OCI-LY7 (cell line): ENCODE measurements around the gene CAPZB. TPM values are rescaled to one million over a fixed set of nuclear protein-coding genes. Genes with fewer than 3 reads are reported as not detected.

ENCODE experiments used
- BruUV-seq: library from RNA; stranded (reverse); fragments of 400-500 nt; replicated peaks from 2 replicates; lab custom pipeline; 2021; lab: Mats Ljungman, UMichigan
- CTCF ChIA-PET: fragments of 300-600 bp; sonication (Branson Sonifier 250); formaldehyde crosslinking; loops from one replicate; lab custom pipeline; 2022; ENCODE audit warnings: antibody characterized with exemption; ENCODE audit not compliant: unreplicated experiment; lab: Charles Lee
- POLR2A ChIA-PET: fragments of 300-600 bp; sonication (Branson Sonifier 250); formaldehyde crosslinking; loops from one replicate; lab custom pipeline; 2022; ENCODE audit warnings: antibody characterized with exemption; lab: Charles Lee
- DNase-seq: peaks from one replicate; pipeline ENCODE4 v3.0.0-alpha.2; 2015; ENCODE audit warnings: low spot score
- H2AFZ ChIP-seq: fragments of 200-600 bp; sonication (generic), shearing (Covaris generic); 2 replicates; pipeline ENCODE4 v1.6.1; 2014; ENCODE audit warnings: mild to moderate bottlenecking, antibody characterized with exemption, low read length, moderate library complexity
- H3K27ac ChIP-seq: fragments of 200-600 bp; sonication (generic); 2 replicates; pipeline ENCODE4 v1.5.1; 2014; ENCODE audit warnings: mixed run types, low read depth, mild to moderate bottlenecking, moderate library complexity, low read length, inconsistent platforms; ENCODE audit not compliant: poor library complexity, severe bottlenecking
- H3K36me3 ChIP-seq: fragments of 200-600 bp; sonication (generic); 2 replicates; pipeline ENCODE4 v1.6.1; 2014; ENCODE audit warnings: mild to moderate bottlenecking, antibody characterized with exemption, low read length, moderate library complexity, mixed read lengths; ENCODE audit not compliant: insufficient read depth
- H3K4me1 ChIP-seq: fragments of 200-600 bp; sonication (generic); 2 replicates; pipeline ENCODE4 v1.5.1; 2014; ENCODE audit warnings: mild to moderate bottlenecking, low read length; ENCODE audit not compliant: insufficient read depth, poor library complexity, severe bottlenecking
- H3K4me2 ChIP-seq: fragments of 200-600 bp; sonication (generic); 2 replicates; pipeline ENCODE4 v1.6.1; 2014; ENCODE audit warnings: mild to moderate bottlenecking, low read length
- H3K4me3 ChIP-seq: fragments of 200-600 bp; sonication (generic); 2 replicates; pipeline ENCODE4 v1.5.1; 2014; ENCODE audit warnings: mild to moderate bottlenecking, low read depth, low read length; ENCODE audit not compliant: poor library complexity, severe bottlenecking
- H3K79me2 ChIP-seq: fragments of 200-600 bp; sonication (generic); 2 replicates; pipeline ENCODE4 v1.6.1; 2016; ENCODE audit warnings: low read depth, mild to moderate bottlenecking, low read length, moderate library complexity, mixed read lengths; ENCODE audit not compliant: insufficient read depth
- H3K9me2 ChIP-seq: fragments of 200-600 bp; sonication (generic); 2 replicates; pipeline ENCODE4 v1.6.1; 2016; ENCODE audit warnings: mild to moderate bottlenecking, low read length, mixed read lengths; ENCODE audit not compliant: insufficient read depth
- H3K9me3 ChIP-seq: fragments of 200-600 bp; sonication (generic); 2 replicates; pipeline ENCODE4 v1.6.1; 2014; ENCODE audit warnings: mild to moderate bottlenecking, mixed run types, low read length, mixed read lengths
- H4K20me1 ChIP-seq: fragments of 200-600 bp; sonication (generic); 2 replicates; pipeline ENCODE4 v1.6.1; 2014; ENCODE audit warnings: mild to moderate bottlenecking, antibody characterized with exemption, low read length, moderate library complexity, mixed read lengths; ENCODE audit not compliant: insufficient read depth
- CTCF ChIP-seq: fragments of 200-600 bp; sonication (generic); conservative IDR thresholded peaks from 2 replicates; pipeline ENCODE4 v1.5.1; 2014; ENCODE audit warnings: mild to moderate bottlenecking, antibody characterized with exemption, low read length, moderate library complexity, mixed read lengths
- EZH2phosphoT487 ChIP-seq: fragments of 200-600 bp; sonication (generic); IDR thresholded peaks from 2 replicates; pipeline ENCODE4 v1.6.1; 2018; ENCODE audit warnings: low read depth, borderline replicate concordance, mild to moderate bottlenecking, mixed run types, antibody characterized with exemption, low read length, moderate library complexity, mixed read lengths
- intact Hi-C: fragments of 100-400 bp; cut with micrococcal nuclease; formaldehyde crosslinking; loops from one replicate; pipeline ENCODE4 v1.10.0; 2022; ENCODE audit not compliant: unreplicated experiment
- total RNA-seq, 2 experiments: library from RNA; depleted of rRNA in 1 of 2; stranded (reverse); fragments of >200 nt in 1 of 2; shearing (Covaris generic) in 1 of 2; gene quantifications; 2 replicates each; pipeline ENCODE4 v1.2.3, GENCODE V29; 2014 to 2022

CAPZB gene
- total RNA-seq, 2 experiments from 2014 or later, result 61.3 to 187 TPM

- no TSS peak for BruUV-seq
- ChIA-PET POLR2A (no interaction called here), CTCF (no interaction called here)
- H3K79me2 ChIP-seq, result peaks cover 31% of the 10 kb centered on the region
- peaks cover 32% of the 10 kb centered on the region for H4K20me1 ChIP-seq
- H3K9me2 ChIP-seq, result no peaks in the 10 kb centered on the region
- H3K4me3 ChIP-seq, result no peak overlapping the region
- TF ChIP-seq EZH2phosphoT487 (no peak), CTCF (no peak)
- H3K9me3 ChIP-seq, result no peaks in the 10 kb centered on the region
- peaks cover 29% of the 10 kb centered on the region for H3K4me1 ChIP-seq
- peaks cover 17% of the 10 kb centered on the region for H3K36me3 ChIP-seq
- no peak overlapping the region for H3K4me2 ChIP-seq
- intact Hi-C loops, result no loop called here
- no peak overlapping the region for H2AFZ ChIP-seq
- no peak overlapping the region for H3K27ac ChIP-seq
- DNase-seq, result no peak
Observed at GRCh38 chr1:19464696-19465095, 20.6 kb downstream of the CAPZB start.

GRCh38 chr1:19463504-19463803 lies 21.9 kb downstream of the CAPZB start:
- no peak for DNase-seq
- intact Hi-C loops, result loop anchor here (1.0 kb wide), 1 partner anchor 20 kb away; no protein-coding TSS in a partner anchor
- POLR2A ChIA-PET, result no interaction called here
- H3K79me2 ChIP-seq, result peaks cover 32% of the 10 kb centered on the region
- CTCF ChIA-PET, result no interaction called here
- no TSS peak for BruUV-seq
- TF ChIP-seq EZH2phosphoT487, result no peak
- TF ChIP-seq CTCF, result no peak
- no peaks in the 10 kb centered on the region for H3K9me2 ChIP-seq
- no peak overlapping the region for H3K27ac ChIP-seq
- peak overlapping the region; percentile 34 for H3K4me2 ChIP-seq
- peaks cover 32% of the 10 kb centered on the region for H4K20me1 ChIP-seq
- no peak overlapping the region for H3K4me3 ChIP-seq
- H3K36me3 ChIP-seq, result peaks cover 16% of the 10 kb centered on the region
- no peaks in the 10 kb centered on the region for H3K9me3 ChIP-seq
- no peak overlapping the region for H2AFZ ChIP-seq
- peaks cover 16% of the 10 kb centered on the region for H3K4me1 ChIP-seq

DNA sequence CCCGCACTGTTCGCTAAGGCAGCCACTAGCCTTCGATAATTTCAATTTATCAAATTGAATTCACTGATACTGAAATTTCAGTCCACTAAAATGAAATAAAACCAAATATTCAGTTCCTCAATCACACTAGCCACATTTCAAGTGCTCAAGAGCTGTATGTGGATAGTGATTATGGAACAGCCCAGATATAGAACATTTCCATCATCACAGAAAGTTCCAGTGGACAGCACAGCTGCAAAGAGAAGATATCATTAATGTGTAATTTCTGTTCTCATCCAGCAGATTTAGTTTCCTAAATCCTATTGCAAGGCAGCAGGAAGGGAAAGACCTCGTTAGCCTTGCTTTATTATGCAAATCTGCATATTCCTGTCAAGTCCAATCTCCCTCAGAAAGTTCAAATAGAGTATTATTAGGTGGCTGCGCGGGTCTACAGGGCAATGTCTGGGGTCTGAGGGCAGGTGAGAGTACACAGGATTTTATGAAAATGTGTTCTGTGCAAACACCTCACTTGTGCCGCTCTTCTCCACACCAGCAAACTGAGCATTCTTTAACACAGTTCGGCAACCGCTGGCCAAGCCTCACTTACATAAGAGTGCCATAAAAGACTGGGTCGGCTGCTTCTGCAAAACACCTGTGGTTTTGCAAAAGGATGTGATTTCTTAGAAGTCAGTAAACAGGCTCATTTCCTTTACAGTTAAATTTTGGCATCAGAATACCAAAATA lies 22.4 kb downstream of the CAPZB start:
- Histone ChIP-seq H2AFZ (no peak overlapping the region), H3K36me3 (peaks cover 16% of the 10 kb centered on the region), H3K4me1 (peaks cover 13% of the 10 kb centered on the region), H3K4me3 (no peak overlapping the region), H3K9me2 (no peaks in the 10 kb centered on the region), H3K4me2 (peak overlapping the region; percentile 34), H4K20me1 (peaks cover 28% of the 10 kb centered on the region), H3K27ac (no peak overlapping the region), H3K9me3 (no peaks in the 10 kb centered on the region), H3K79me2 (peaks cover 30% of the 10 kb centered on the region)
- no peak for TF ChIP-seq EZH2phosphoT487
- no peak for TF ChIP-seq CTCF
- CTCF ChIA-PET, result no interaction called here
- POLR2A ChIA-PET, result no interaction called here
- intact Hi-C loops, result loop anchor here (1.0 kb wide), 1 partner anchor 20 kb away; no protein-coding TSS in a partner anchor
- peak; percentile 66 for DNase-seq
- BruUV-seq, result no TSS peak
